ENCODE measurements around the gene SPSB4. TPM values are rescaled to one million over a fixed set of nuclear protein-coding genes. Genes with fewer than 3 reads are reported as not detected.

SPSB4 gene
- total RNA-seq, 1 experiment from 2014 or later, result 106 TPM

- DNase-seq, result no peak
- Histone ChIP-seq H3K27me3 (no peaks in the 10 kb centered on the region), H3K4me3 (no peak overlapping the region), H3K9me3 (replicated peaks) (no peaks in the 10 kb centered on the region; the same call in 1 of the 2 replicates), H3K36me3 (peaks cover 50% of the 10 kb centered on the region), H3K27ac (no peak overlapping the region), H3K4me1 (no peaks in the 10 kb centered on the region)
These were observed 97.6 kb downstream of the SPSB4 start for GRCh38 chr3:141148770-141149169.

- Histone ChIP-seq H3K4me1 (no peaks in the 10 kb centered on the region), H3K4me3 (no peak overlapping the region), H3K27ac (no peak overlapping the region), H3K27me3 (no peaks in the 10 kb centered on the region), H3K36me3 (peaks cover 42% of the 10 kb centered on the region), H3K9me3 (replicated peaks) (no peaks in the 10 kb centered on the region)
- DNase-seq, result no peak
These were observed 99.1 kb downstream of the SPSB4 start for GRCh38 chr3:141150081-141150830.

GRCh38 chr3:141150931-141151330 lies 99.8 kb downstream of the SPSB4 start:
- Histone ChIP-seq H3K27me3 (no peaks in the 10 kb centered on the region), H3K9me3 (replicated peaks) (no peaks in the 10 kb centered on the region), H3K4me1 (no peaks in the 10 kb centered on the region), H3K36me3 (peaks cover 39% of the 10 kb centered on the region), H3K4me3 (no peak overlapping the region), H3K27ac (no peak overlapping the region)
- no peak for DNase-seq

GRCh38 chr3:141151439-141151838 lies 100.3 kb downstream of the SPSB4 start:
- H3K36me3 ChIP-seq, result peaks cover 36% of the 10 kb centered on the region
- no peaks in the 10 kb centered on the region for H3K27me3 ChIP-seq
- no peak overlapping the region for H3K27ac ChIP-seq
- H3K4me3 ChIP-seq, result no peak overlapping the region
- no peaks in the 10 kb centered on the region for H3K9me3 ChIP-seq (replicated peaks)
- no peaks in the 10 kb centered on the region for H3K4me1 ChIP-seq
- no peak for DNase-seq

GRCh38 chr3:141152130-141152529 lies 101.0 kb downstream of the SPSB4 start:
- peaks cover 31% of the 10 kb centered on the region for H3K36me3 ChIP-seq

GRCh38 chr3:141152801-141153678 lies 101.9 kb downstream of the SPSB4 start:
- Histone ChIP-seq H3K4me3 (no peak overlapping the region), H3K4me1 (no peaks in the 10 kb centered on the region), H3K9me3 (replicated peaks) (no peaks in the 10 kb centered on the region), H3K27me3 (no peaks in the 10 kb centered on the region), H3K36me3 (peaks cover 23% of the 10 kb centered on the region), H3K27ac (no peak overlapping the region)
- DNase-seq, result peak in 1 of 2 experiments; percentile 36

More at GRCh38 chr3:141152130-141152529, 101.0 kb downstream of the SPSB4 start:
- H3K4me3 ChIP-seq, result no peak overlapping the region
- H3K4me1 ChIP-seq, result no peaks in the 10 kb centered on the region
- no peaks in the 10 kb centered on the region for H3K9me3 ChIP-seq (replicated peaks)
- no peak for DNase-seq
- no peak overlapping the region for H3K27ac ChIP-seq
- no peaks in the 10 kb centered on the region for H3K27me3 ChIP-seq

- Histone ChIP-seq H3K4me3 (no peak overlapping the region), H3K27me3 (no peaks in the 10 kb centered on the region), H3K36me3 (peaks cover 19% of the 10 kb centered on the region), H3K27ac (no peak overlapping the region), H3K4me1 (no peaks in the 10 kb centered on the region), H3K9me3 (replicated peaks) (no peaks in the 10 kb centered on the region)
- DNase-seq, result no peak
These were observed 102.5 kb downstream of the SPSB4 start for GRCh38 chr3:141153679-141153966.

GRCh38 chr3:141164852-141165251 lies 113.7 kb downstream of the SPSB4 start:
- no peaks in the 10 kb centered on the region for H3K27me3 ChIP-seq
- H3K4me3 ChIP-seq, result no peak overlapping the region
- peaks cover 7% of the 10 kb centered on the region; the same call in 1 of the 2 replicates for H3K36me3 ChIP-seq
- peak; percentile 70 to 92 for DNase-seq
- H3K4me1 ChIP-seq, result peaks cover 5% of the 10 kb centered on the region; the same call in 1 of the 2 replicates
- H3K9me3 ChIP-seq (replicated peaks), result peaks cover 14% of the 10 kb centered on the region
- H3K27ac ChIP-seq, result peak overlapping the region; percentile 65

- Histone ChIP-seq H3K36me3 (peaks cover 9% of the 10 kb centered on the region), H3K9me3 (replicated peaks) (no peaks in the 10 kb centered on the region; the same call in 1 of the 2 replicates), H3K27ac (no peak overlapping the region), H3K4me1 (peaks cover 5% of the 10 kb centered on the region; the same call in 1 of the 2 replicates), H3K4me3 (no peak overlapping the region), H3K27me3 (no peaks in the 10 kb centered on the region)
- DNase-seq, result no peak
These were observed 116.5 kb downstream of the SPSB4 start for GRCh38 chr3:141167681-141168080.

- Histone ChIP-seq H3K9me3 (replicated peaks) (no peaks in the 10 kb centered on the region; the same call in 1 of the 2 replicates), H3K27ac (no peak overlapping the region), H3K27me3 (no peaks in the 10 kb centered on the region), H3K4me3 (no peak overlapping the region), H3K4me1 (peaks cover 9% of the 10 kb centered on the region), H3K36me3 (peaks cover 9% of the 10 kb centered on the region)
- DNase-seq, result no peak
These were observed 119.6 kb downstream of the SPSB4 start for GRCh38 chr3:141170678-141171295.

GRCh38 chr3:141174674-141175073 lies 123.5 kb downstream of the SPSB4 start:
- Histone ChIP-seq H3K36me3 (peaks cover 2% of the 10 kb centered on the region; the same call in 1 of the 2 replicates), H3K4me3 (no peak overlapping the region), H3K4me1 (peaks cover 9% of the 10 kb centered on the region), H3K9me3 (replicated peaks) (no peaks in the 10 kb centered on the region), H3K27ac (no peak overlapping the region), H3K27me3 (no peaks in the 10 kb centered on the region)
- peak; percentile 52 to 68 for DNase-seq

GRCh38 chr3:141176775-141177174 lies 125.6 kb downstream of the SPSB4 start:
- Histone ChIP-seq H3K36me3 (peaks cover 2% of the 10 kb centered on the region; the same call in 1 of the 2 replicates), H3K4me3 (no peak overlapping the region), H3K27ac (no peak overlapping the region), H3K27me3 (no peaks in the 10 kb centered on the region), H3K4me1 (peaks cover 9% of the 10 kb centered on the region), H3K9me3 (replicated peaks) (peaks cover 5% of the 10 kb centered on the region; the same call in 1 of the 2 replicates)
- DNase-seq, result no peak

- Histone ChIP-seq H3K36me3 (no peaks in the 10 kb centered on the region), H3K27me3 (no peaks in the 10 kb centered on the region), H3K4me3 (no peak overlapping the region), H3K9me3 (replicated peaks) (peaks cover 5% of the 10 kb centered on the region; the same call in 1 of the 2 replicates), H3K27ac (no peak overlapping the region), H3K4me1 (peaks cover 9% of the 10 kb centered on the region)
- DNase-seq, result no peak
These were observed 126.9 kb downstream of the SPSB4 start for GRCh38 chr3:141178026-141178425.

- Histone ChIP-seq H3K4me1 (peaks cover 9% of the 10 kb centered on the region), H3K4me3 (no peak overlapping the region), H3K9me3 (replicated peaks) (peaks cover 5% of the 10 kb centered on the region; the same call in 1 of the 2 replicates), H3K36me3 (no peaks in the 10 kb centered on the region), H3K27ac (no peak overlapping the region), H3K27me3 (no peaks in the 10 kb centered on the region)
- no peak for DNase-seq
These were observed 127.4 kb downstream of the SPSB4 start for GRCh38 chr3:141178551-141178950.

GRCh38 chr3:141179983-141180382 lies 128.8 kb downstream of the SPSB4 start:
- Histone ChIP-seq H3K36me3 (no peaks in the 10 kb centered on the region), H3K9me3 (replicated peaks) (peaks cover 5% of the 10 kb centered on the region; the same call in 1 of the 2 replicates), H3K4me1 (peaks cover 3% of the 10 kb centered on the region), H3K4me3 (no peak overlapping the region), H3K27ac (no peak overlapping the region), H3K27me3 (no peaks in the 10 kb centered on the region)
- DNase-seq, result no peak

Data from SJCRH30 (cell line).